ENCODE data around the gene ALG14. TPM values are rescaled to one million over a fixed set of nuclear protein-coding genes. Genes with fewer than 3 reads are reported as not detected.

ALG14 gene
- polyA plus RNA-seq, 1 donor from 2014 or later: 2.6 TPM

GRCh38 chr1:95034506-95034905 is 38.2 kb downstream of the ALG14 start:
- Histone ChIP-seq H2AFZ (ENCODE audit: low read depth, low read length) (no peak overlapping the region), H3F3A (ENCODE audit: insufficient read depth, low read length, poor library complexity, severe bottlenecking) (no peaks in the 10 kb centered on the region), H4K20me1 (ENCODE audit: insufficient read depth) (no peaks in the 10 kb centered on the region), H3K27me3 (ENCODE audit: insufficient read depth, low read depth, low read length) (no peaks in the 10 kb centered on the region), H3K79me2 (replicated peaks; ENCODE audit: insufficient read depth, low read length) (no peaks in the 10 kb centered on the region), H3K9me3 (ENCODE audit: low read length) (no peaks in the 10 kb centered on the region), H3K9ac (ENCODE audit: low read length) (no peak overlapping the region), H3K27ac (ENCODE audit: low read length) (no peak overlapping the region), H3K4me3 (ENCODE audit: low read length) (no peak overlapping the region), H3K36me3 (ENCODE audit: insufficient read depth, low read length) (no peaks in the 10 kb centered on the region), H3K4me2 (ENCODE audit: low read length) (no peak overlapping the region), H3K9me2 (ENCODE audit: insufficient read depth, low read length) (no peaks in the 10 kb centered on the region)
- TF ChIP-seq EP300 (conservative IDR thresholded peaks at IDR 0.05; ENCODE audit: poor library complexity, severe bottlenecking) (no peak), POLR2AphosphoS5 (IDR thresholded peaks at IDR 0.05) (no peak), RAD21 (conservative IDR thresholded peaks at IDR 0.05) (no peak), MXI1 (conservative IDR thresholded peaks at IDR 0.05; ENCODE audit: poor library complexity, severe bottlenecking) (no peak), EZH2 (IDR thresholded peaks at IDR 0.05; ENCODE audit: borderline replicate concordance, insufficient read depth, low read length, poor library complexity, severe bottlenecking) (no peak), SMC3 (conservative IDR thresholded peaks at IDR 0.05; ENCODE audit: poor library complexity) (no peak), TAF1 (IDR thresholded peaks at IDR 0.05; ENCODE audit: low read depth) (no peak)
- TF ChIP-seq, protein P1, sequence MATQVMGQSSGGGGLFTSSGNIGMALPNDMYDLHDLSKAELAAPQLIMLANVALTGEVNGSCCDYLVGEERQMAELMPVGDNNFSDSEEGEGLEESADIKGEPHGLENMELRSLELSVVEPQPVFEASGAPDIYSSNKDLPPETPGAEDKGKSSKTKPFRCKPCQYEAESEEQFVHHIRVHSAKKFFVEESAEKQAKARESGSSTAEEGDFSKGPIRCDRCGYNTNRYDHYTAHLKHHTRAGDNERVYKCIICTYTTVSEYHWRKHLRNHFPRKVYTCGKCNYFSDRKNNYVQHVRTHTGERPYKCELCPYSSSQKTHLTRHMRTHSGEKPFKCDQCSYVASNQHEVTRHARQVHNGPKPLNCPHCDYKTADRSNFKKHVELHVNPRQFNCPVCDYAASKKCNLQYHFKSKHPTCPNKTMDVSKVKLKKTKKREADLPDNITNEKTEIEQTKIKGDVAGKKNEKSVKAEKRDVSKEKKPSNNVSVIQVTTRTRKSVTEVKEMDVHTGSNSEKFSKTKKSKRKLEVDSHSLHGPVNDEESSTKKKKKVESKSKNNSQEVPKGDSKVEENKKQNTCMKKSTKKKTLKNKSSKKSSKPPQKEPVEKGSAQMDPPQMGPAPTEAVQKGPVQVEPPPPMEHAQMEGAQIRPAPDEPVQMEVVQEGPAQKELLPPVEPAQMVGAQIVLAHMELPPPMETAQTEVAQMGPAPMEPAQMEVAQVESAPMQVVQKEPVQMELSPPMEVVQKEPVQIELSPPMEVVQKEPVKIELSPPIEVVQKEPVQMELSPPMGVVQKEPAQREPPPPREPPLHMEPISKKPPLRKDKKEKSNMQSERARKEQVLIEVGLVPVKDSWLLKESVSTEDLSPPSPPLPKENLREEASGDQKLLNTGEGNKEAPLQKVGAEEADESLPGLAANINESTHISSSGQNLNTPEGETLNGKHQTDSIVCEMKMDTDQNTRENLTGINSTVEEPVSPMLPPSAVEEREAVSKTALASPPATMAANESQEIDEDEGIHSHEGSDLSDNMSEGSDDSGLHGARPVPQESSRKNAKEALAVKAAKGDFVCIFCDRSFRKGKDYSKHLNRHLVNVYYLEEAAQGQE (IDR thresholded peaks at IDR 0.05; ENCODE audit: borderline replicate concordance): no peak
- TF ChIP-seq, protein P2, sequence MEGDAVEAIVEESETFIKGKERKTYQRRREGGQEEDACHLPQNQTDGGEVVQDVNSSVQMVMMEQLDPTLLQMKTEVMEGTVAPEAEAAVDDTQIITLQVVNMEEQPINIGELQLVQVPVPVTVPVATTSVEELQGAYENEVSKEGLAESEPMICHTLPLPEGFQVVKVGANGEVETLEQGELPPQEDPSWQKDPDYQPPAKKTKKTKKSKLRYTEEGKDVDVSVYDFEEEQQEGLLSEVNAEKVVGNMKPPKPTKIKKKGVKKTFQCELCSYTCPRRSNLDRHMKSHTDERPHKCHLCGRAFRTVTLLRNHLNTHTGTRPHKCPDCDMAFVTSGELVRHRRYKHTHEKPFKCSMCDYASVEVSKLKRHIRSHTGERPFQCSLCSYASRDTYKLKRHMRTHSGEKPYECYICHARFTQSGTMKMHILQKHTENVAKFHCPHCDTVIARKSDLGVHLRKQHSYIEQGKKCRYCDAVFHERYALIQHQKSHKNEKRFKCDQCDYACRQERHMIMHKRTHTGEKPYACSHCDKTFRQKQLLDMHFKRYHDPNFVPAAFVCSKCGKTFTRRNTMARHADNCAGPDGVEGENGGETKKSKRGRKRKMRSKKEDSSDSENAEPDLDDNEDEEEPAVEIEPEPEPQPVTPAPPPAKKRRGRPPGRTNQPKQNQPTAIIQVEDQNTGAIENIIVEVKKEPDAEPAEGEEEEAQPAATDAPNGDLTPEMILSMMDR (IDR thresholded peaks at IDR 0.05; ENCODE audit: poor library complexity, severe bottlenecking): no peak

DNA sequence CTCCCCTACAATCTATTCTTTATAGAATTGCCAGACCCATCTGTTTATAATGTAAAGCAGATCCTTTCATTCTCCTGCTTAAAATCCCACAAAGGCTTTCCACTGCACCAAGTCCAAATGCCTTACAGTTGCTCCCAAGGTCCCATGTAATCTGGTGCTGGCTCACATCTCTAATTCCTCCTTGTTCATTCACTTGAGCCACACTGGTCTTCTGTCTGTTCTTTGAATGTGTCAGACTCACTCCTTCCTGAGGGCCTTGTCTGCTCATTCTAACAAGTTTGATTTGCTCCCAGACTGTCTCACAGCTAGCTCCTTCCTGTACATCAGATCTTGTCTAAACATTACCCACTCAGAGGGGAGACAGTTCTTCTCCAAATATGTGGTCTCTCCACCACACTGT is 38.9 kb downstream of the ALG14 start:
- TF ChIP-seq MXI1 (conservative IDR thresholded peaks at IDR 0.05; ENCODE audit: poor library complexity, severe bottlenecking): no peak
- TF ChIP-seq, protein P2 (IDR thresholded peaks at IDR 0.05; ENCODE audit: poor library complexity, severe bottlenecking): no peak
- TF ChIP-seq, protein P1 (IDR thresholded peaks at IDR 0.05; ENCODE audit: borderline replicate concordance): no peak
- no peak for TF ChIP-seq POLR2AphosphoS5 (IDR thresholded peaks at IDR 0.05)
- no peak for TF ChIP-seq TAF1 (IDR thresholded peaks at IDR 0.05; ENCODE audit: low read depth)
- no peak for TF ChIP-seq RAD21 (conservative IDR thresholded peaks at IDR 0.05)
- no peak for TF ChIP-seq EP300 (conservative IDR thresholded peaks at IDR 0.05; ENCODE audit: poor library complexity, severe bottlenecking)
- TF ChIP-seq SMC3 (conservative IDR thresholded peaks at IDR 0.05; ENCODE audit: poor library complexity): no peak
- no peak for TF ChIP-seq EZH2 (IDR thresholded peaks at IDR 0.05; ENCODE audit: borderline replicate concordance, insufficient read depth, low read length, poor library complexity, severe bottlenecking)
- Histone ChIP-seq H4K20me1 (ENCODE audit: insufficient read depth) (no peaks in the 10 kb centered on the region), H3K27ac (ENCODE audit: low read length) (no peak overlapping the region), H3K79me2 (replicated peaks; ENCODE audit: insufficient read depth, low read length) (no peaks in the 10 kb centered on the region), H3K9me2 (ENCODE audit: insufficient read depth, low read length) (no peaks in the 10 kb centered on the region), H3K9ac (ENCODE audit: low read length) (no peak overlapping the region), H2AFZ (ENCODE audit: low read depth, low read length) (no peak overlapping the region), H3K9me3 (ENCODE audit: low read length) (no peaks in the 10 kb centered on the region), H3K4me2 (ENCODE audit: low read length) (no peak overlapping the region), H3K4me3 (ENCODE audit: low read length) (no peak overlapping the region), H3K27me3 (ENCODE audit: insufficient read depth, low read depth, low read length) (no peaks in the 10 kb centered on the region), H3K36me3 (ENCODE audit: insufficient read depth, low read length) (no peaks in the 10 kb centered on the region), H3F3A (ENCODE audit: insufficient read depth, low read length, poor library complexity, severe bottlenecking) (no peaks in the 10 kb centered on the region)

All from neural cell (in vitro differentiated cells).